PFSK-1 (cell line): ENCODE results near the gene IGFBP2.

ENCODE experiments used
- FOXP2 ChIP-seq: optimal IDR thresholded peaks from 2 replicates; pipeline ENCODE3; 2011; ENCODE audit warnings: borderline replicate concordance, control low read depth, inconsistent platforms; ENCODE audit not compliant: insufficient read depth; ENCODE audit errors: extremely low read length, extremely low read depth
- POLR2AphosphoS5 ChIP-seq: IDR thresholded peaks from 2 replicates; pipeline ENCODE4 v1.6.1; 2012; ENCODE audit warnings: low read depth, mild to moderate bottlenecking, control low read depth, low read length, moderate library complexity
- SIN3A ChIP-seq: IDR thresholded peaks from 2 replicates; pipeline ENCODE4 v1.6.1; 2012; ENCODE audit warnings: mild to moderate bottlenecking, low read length, moderate library complexity, borderline replicate concordance; ENCODE audit not compliant: insufficient read depth
- TAF1 ChIP-seq: IDR thresholded peaks from 2 replicates; pipeline ENCODE4 v1.6.1; 2012; ENCODE audit warnings: low read length, control low read depth, borderline replicate concordance; ENCODE audit not compliant: insufficient read depth
- TF ChIP-seq, protein P1 (sequence below), 2 experiments: IDR thresholded peaks; 2 replicates each; pipeline versions ENCODE4 v1.6.1 to v1.8.0; 2011 to 2012; ENCODE audit warnings: low read depth in 2 of 2, low read length in 2 of 2, control low read depth in 1 of 2, inconsistent platforms in 1 of 2, mild to moderate bottlenecking in 1 of 2, moderate library complexity in 1 of 2; ENCODE audit not compliant: insufficient read depth in 1 of 2

Gene IGFBP2

DNA sequence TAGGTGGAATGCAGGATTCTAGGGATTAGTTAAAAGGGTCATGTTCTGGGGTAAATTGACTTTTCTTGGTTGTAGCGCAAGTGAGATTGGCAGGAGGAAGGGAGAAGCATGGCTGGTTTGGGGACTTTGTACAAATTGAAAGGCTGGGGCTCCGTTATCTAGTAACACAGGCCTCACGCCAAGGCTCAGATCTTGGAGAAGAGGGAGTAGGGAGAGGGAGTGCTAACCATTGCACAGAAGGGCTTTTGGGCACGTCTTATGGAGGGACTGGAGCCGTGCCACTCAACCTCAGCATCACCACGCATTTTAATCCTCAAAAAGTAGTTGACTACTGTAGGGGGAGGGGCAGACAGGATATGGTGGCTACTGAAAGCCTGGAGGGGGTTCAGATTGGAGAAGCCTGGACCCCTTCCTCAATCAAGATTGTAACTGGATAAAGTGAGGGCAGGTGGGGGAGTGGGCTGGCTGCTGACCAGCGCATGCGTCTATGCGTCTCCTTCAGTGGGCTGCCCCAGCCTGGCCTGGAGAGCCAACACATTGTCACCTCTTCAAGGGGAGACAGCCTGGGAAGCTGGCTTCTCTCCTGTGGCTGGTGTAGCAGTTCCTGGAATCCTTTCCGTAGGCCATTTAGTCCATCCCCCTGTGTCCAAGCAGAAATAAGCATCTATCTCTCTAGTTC lies 47.9 kb downstream of the IGFBP2 start:
- TF ChIP-seq TAF1 (no peak), FOXP2 (no peak), SIN3A (no peak), POLR2AphosphoS5 (no peak)
- TF ChIP-seq, protein P1, sequence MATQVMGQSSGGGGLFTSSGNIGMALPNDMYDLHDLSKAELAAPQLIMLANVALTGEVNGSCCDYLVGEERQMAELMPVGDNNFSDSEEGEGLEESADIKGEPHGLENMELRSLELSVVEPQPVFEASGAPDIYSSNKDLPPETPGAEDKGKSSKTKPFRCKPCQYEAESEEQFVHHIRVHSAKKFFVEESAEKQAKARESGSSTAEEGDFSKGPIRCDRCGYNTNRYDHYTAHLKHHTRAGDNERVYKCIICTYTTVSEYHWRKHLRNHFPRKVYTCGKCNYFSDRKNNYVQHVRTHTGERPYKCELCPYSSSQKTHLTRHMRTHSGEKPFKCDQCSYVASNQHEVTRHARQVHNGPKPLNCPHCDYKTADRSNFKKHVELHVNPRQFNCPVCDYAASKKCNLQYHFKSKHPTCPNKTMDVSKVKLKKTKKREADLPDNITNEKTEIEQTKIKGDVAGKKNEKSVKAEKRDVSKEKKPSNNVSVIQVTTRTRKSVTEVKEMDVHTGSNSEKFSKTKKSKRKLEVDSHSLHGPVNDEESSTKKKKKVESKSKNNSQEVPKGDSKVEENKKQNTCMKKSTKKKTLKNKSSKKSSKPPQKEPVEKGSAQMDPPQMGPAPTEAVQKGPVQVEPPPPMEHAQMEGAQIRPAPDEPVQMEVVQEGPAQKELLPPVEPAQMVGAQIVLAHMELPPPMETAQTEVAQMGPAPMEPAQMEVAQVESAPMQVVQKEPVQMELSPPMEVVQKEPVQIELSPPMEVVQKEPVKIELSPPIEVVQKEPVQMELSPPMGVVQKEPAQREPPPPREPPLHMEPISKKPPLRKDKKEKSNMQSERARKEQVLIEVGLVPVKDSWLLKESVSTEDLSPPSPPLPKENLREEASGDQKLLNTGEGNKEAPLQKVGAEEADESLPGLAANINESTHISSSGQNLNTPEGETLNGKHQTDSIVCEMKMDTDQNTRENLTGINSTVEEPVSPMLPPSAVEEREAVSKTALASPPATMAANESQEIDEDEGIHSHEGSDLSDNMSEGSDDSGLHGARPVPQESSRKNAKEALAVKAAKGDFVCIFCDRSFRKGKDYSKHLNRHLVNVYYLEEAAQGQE (IDR thresholded peaks at IDR 0.05; ENCODE audit: insufficient read depth in 1 of 2, low read depth in 2 of 2, low read length in 2 of 2): no peak

DNA sequence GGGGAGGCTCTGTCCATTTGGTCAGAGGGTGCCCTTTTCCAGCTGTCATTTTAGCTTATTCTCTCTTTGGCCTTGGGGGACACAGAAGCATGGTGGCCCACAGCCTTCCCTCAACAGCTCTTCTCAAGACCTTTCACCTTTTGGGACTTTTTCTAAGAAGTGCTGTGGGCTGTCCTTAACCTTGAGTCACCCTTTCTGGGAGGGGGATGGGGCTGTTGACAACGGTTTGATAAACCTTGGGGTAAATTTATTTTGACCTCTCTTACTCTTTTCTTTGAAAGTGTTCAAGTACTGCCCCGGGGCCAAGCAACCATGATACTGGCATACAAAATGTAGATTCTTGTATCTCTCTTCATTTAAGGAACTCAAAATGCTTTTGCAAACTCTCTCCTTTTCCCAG lies 48.5 kb downstream of the IGFBP2 start:
- TF ChIP-seq, protein P1 (IDR thresholded peaks at IDR 0.05; ENCODE audit: insufficient read depth in 1 of 2, low read depth in 2 of 2, low read length in 2 of 2): no peak
- no peak for TF ChIP-seq SIN3A
- TF ChIP-seq TAF1: no peak
- TF ChIP-seq FOXP2: no peak
- TF ChIP-seq POLR2AphosphoS5: no peak

DNA sequence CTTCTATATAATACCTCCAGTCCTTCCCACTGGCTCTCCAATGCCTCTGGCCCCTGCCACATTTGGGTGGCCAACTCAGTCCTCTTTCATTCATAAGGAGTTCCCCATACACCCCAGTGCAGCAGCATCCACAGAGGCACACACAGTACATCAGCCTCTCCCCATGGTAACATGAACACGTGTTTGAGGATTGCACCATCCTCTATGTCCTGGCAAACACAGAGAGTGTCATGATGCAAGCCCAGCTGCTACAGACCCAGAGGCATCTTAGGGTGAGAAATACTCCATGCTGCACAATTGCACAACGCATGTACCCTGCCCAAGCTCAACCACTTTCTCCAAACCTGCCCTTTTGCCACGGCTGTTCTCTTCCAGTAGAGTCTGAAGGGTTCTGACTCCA lies 50.6 kb downstream of the IGFBP2 start:
- TF ChIP-seq SIN3A (no peak), FOXP2 (no peak), POLR2AphosphoS5 (no peak), TAF1 (no peak)
- TF ChIP-seq, protein P1 (IDR thresholded peaks at IDR 0.05; ENCODE audit: insufficient read depth in 1 of 2, low read depth in 2 of 2, low read length in 2 of 2): no peak

DNA sequence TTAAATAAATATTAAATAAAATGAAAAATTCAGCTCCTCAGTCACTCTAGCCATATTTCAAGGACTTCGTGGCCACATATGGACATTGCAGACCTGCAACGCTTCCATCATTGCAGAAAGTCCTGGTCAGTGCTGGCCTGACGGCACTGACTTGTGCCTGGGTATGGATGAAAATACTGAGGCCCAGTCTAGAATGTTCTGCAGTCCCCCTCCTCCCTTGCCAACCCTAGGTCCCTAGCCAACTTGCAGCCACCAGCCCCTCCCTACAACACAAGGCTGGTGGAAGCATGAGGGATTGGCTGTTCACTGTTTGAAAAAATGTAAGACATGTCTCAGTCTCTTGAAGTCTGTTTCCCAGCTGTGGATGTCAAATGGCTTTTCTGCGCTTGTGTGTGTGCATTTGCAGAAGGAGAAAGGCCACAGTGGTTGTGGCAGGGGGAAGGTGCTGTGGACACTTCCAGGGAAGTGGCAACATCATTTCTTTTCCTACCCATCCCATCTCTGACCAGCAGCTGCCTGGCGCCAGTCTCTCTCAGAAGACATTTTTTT lies 52.2 kb downstream of the IGFBP2 start:
- TF ChIP-seq, protein P1 (IDR thresholded peaks at IDR 0.05; ENCODE audit: insufficient read depth in 1 of 2, low read depth in 2 of 2, low read length in 2 of 2): no peak
- TF ChIP-seq FOXP2 (no peak), TAF1 (no peak), POLR2AphosphoS5 (no peak), SIN3A (no peak)
